Effector CD8-positive, alpha-beta T cell (primary cell): ENCODE results near the gene LTBP1.

Experiments used
- DNase-seq: peaks from one replicate; lab custom pipeline; 2025; lab: John Stamatoyannopoulos, UW

Gene LTBP1

DNA sequence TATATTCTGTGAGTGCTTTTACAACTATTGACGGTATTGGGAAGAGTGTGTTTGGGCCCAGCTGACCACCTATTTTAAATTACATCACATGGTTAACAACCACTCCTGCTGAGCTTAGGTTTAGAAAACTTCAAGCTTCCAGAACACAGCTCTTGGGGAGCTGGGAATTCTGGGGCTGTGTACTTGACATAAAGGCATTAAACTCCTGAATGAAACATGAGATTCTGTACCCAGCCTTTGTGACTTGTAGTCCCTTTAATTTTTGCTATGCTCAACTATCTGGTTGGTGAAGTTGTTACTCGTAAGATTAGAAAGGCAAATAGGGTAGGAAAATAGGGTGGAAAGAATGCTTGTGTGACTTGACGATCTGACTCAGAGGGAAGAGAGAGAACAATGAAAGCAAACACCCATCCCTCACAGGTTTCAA lies 66.9 kb downstream of the LTBP1 start:
- DNase-seq, result no peak

DNA sequence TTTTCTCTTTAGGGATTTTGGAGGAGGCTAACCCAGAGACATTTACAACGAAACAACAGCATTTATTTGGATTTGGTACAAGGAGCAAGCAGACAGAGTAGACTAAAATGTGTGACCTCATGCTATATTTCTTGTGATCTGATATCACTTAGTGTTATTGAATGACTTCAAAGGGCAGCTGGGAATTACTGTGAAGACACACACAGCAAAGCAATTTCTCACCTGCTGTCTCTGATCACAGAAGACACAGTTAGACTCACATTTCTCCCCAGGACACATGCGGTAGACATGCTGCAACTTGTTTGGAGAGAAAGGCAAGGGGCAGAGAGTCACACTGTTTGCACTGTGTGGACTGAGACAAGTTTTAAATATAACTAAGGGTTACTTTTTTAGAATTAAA lies 67.5 kb downstream of the LTBP1 start:
- DNase-seq, result no peak

DNA sequence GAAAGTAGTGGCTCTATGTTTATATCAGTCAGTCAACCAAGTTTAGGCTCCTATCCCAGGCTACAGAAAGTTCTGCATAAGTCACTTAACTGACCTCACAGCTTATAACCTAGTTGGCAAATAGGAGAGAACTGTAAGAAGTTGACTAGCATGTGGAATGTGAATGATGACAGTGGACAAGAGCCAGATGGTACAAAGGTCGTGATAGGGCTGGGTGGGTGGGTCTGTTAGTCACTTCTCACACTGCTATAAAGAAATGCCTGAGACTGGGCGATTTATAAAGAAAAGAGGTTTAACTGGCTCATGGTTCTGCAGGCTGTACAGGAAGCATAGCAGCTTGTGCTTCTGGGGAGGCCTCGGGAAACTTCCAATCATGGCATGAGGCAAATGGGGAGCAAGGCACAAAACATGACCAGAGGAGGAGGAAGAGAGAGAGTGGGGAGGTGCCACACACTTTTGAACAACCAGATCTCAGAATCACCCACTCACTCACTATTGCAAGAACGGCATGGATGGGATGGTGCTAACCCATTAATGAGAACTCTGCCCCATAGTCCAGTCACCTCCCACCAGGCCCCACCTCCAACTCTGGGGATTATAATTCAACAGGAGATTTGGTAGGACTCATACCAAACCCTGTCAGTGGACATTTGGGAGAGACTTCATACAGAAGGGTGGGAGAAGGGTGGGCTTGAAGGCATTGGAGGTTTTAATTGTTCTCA lies 68.8 kb downstream of the LTBP1 start:
- no peak for DNase-seq

DNA sequence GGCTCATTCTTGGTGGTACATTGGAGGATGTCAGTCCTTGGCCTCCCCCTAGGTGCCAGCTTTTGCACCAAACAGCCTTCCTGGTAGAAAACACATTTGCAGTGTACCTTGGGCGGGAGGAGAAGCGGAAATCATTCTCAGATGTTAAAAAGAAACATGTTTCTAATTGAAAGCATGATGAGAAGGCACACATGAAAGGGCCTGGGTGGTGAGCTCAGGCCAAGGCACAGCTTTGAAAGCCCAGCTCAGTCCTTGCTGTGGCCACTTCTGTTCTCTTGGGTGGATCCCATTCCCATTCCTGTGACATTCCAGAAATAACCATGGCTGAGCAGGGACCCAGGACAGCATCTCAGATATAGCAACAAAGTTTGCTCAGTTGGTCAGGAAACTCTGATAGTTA lies 71.5 kb downstream of the LTBP1 start:
- no peak for DNase-seq

DNA sequence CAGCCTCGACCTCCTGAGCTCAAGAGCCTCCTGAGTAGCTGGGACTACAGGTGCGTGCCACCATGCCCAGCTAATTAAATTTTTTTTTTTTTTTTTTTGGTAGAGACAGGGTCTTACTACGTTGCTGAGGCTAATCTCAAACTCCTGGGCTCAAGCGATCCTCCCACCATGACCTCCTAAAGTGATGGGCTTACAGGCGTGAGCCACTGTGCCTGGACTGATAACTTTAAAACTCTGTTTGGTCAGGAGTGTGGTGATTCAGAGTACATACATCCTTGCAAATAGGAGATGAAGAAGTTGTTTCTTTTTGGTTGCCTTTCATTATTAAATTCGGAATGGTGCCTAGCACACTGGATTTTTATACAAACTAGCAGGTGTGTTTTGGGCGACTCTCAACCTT lies 73.0 kb downstream of the LTBP1 start:
- no peak for DNase-seq

DNA sequence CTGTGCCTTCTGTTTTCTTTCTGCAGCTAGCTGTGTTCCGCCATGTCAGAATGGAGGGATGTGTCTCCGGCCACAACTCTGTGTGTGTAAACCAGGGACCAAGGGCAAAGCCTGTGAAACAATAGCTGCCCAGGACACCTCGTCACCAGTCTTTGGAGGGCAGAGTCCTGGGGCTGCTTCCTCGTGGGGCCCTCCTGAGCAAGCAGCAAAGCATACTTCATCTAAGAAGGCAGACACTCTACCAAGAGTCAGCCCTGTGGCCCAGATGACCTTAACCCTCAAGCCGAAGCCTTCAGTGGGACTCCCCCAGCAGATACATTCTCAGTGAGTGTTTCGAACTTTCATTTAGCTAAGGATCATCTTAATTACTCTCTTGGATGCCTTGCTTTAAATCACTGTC lies 74.1 kb downstream of the LTBP1 start:
- DNase-seq, result no peak

DNA sequence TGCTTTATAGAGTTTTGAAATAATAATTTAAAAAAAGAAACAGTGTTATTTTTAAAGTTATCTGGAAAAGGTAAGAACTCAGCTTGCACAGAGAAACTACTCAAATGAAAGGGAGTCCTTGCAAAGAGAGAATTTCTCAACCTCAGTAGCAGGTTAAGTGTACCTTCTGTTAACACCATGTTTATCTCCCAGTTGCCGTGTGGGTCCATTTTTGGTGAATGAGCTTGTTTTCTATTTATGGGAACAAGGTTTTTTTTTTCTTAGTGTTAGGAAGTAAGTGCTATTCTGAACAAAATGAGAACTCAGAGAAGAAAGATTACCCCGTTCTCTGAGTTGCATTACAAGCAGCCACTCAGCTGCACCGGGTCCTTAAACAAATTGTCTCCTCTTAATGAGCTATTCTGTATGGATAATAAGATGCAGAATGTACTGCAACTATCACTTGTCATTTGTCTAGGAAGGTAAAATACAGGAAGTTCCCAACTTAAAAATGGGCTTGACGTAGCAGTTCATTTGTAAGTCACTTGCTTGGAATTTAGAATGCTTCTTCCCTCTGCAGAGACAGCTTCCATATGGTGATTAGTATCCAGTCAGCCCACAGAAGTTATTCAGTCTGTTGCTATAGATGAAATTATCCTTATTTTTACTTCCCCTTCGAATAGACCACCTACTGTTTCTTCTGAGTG lies 74.9 kb downstream of the LTBP1 start:
- DNase-seq, result no peak

DNA sequence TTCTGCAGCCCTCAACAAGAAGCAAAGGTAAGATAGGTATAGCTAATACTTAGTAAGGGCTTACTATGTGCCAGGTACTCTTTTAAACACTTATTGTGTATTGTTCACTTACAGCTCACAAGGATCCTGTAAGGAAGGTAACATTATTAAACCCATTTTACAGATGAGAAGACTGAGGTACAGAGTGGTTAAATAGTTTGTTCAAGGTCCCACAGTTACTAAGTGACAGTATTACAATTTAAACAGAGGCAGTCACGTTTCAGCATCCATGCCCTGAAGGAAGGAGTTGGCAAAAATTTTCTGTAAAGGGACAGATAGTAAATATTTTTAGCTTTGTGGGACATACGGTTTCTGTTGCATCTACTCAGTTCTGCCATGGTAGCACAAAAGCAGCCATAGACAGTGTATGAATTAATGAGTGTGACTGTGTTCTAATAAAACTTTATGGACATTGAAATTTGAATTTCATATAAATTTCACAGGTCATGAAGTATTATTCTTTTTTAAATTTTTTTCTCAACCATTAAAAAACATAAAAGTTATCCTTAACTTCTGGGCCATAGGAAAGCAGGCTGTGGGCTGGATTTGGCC lies 75.7 kb downstream of the LTBP1 start:
- DNase-seq, result no peak

DNA sequence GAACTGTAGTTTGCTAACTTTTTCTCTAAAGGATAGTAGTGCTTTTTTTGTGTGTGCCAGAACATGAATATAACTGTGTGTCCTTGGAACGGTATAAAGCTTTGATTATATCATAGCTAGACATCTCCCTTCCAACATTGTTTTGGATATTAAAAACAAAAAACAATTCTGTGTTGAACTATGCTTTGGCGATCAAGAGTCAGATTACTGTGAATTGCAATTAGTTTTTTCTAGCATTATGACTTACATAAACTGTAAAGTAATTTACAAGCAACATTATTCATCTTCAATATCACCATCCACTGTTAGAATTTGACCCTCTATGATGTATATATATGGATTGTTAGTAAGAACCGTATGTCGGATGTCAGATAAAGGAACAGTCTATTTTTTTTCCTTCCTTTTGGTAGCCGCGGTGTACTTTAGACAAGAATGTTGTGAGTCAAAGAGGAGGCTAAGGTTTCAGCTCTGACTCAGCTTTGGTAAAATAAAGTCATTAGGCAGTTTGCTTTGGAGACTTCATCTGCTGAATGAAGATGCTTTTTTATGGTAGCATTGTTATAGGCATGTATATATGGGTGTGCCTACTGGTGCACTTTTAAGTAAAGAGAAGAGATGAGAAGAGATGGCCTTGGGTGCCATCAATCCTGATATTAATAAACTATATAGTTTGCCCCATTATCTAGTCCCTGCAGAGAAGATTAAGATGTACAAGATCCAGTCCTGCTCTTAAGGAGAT lies 76.4 kb downstream of the LTBP1 start:
- DNase-seq, result no peak

DNA sequence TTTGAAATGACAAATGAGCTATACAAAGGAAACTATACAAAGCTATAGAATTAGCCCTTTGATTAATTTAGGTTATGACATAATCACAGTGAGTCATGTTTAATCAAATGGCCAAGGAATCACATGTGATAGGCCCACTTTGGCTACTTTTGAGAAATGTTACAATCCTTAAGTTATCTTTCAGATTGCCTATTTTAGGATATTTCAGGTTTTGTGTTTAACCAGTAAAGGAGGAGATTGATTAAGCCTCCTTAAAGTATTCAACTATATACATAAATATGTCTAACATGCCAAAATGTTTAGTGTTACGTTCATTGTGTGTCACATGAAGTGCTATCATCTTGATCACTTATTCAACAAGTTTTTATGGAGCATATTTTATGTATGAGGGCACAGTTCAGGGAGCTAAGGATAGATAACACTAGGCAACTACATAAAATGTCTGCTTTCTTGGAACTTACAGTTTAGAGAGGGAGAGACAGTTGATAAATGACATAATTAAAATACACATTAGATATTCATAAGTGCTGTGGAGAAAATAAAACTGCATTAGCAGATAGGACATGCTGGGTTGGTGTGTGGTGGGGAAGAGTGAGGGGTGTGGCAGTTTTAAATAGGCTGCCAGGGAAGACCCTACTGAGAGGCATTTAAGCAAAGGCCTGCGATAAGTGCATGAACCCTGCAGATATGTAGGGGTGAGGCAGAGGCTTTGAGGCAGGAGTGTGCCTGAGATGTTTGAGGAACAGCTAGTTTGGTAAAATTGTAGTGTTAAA lies 77.2 kb downstream of the LTBP1 start:
- no peak for DNase-seq

DNA sequence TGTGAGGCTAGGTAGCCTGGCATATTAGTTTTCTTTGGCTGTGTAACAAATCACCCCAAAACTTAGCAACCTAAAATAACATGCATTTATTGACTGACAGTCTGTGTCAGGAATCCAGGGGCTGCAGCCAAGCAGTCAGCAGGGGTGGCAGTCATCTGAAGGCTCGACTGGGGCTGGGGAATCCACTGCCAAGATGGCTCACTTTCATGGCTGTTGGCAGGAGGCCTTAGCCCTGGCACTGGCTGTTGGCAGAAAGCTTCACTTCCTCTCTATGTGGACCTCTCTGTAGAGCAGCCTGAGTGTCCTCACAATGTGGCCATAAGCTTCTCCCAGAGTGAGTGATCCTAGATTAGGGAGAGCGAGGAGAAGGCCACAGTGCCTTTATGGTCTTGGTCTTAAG lies 78.0 kb downstream of the LTBP1 start:
- DNase-seq, result no peak

DNA sequence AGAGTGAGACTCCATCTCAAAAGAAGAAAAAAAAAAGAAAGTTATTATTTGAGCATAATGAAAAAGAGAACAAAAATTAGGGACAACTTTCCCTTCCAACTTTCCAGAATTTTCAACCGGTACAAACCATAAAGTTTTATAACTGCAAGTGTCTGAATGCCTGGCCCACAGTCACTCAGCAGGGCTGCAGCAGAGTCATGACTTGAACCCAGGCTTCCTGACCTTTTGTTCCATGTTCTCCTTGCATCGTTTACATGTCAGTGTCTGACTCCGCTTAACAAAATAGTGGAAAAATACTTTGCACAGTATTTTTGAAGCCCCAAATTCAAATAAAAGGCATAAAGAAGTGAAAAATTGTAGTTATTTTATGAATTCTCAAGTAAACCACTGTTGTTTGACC lies 82.7 kb downstream of the LTBP1 start:
- no peak for DNase-seq

DNA sequence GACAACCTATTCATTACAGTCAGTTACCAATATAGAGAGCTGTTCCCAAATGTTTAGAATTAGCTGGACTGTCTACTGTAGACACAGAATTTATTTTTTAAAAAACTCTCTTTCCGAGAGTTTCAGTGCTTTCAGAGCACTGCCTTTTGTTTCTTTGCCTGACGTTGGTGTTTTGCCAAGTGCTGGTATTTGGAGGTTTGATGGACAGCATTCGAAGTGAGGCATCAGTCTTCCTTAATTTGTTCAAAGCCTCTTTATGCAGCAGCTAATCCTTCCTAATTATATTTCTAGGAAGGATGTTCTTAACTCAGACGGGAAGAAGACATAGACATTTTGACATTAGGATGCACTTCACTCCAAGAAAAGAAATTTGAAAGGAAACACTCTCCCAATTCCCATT lies 83.2 kb downstream of the LTBP1 start:
- DNase-seq, result no peak

DNA sequence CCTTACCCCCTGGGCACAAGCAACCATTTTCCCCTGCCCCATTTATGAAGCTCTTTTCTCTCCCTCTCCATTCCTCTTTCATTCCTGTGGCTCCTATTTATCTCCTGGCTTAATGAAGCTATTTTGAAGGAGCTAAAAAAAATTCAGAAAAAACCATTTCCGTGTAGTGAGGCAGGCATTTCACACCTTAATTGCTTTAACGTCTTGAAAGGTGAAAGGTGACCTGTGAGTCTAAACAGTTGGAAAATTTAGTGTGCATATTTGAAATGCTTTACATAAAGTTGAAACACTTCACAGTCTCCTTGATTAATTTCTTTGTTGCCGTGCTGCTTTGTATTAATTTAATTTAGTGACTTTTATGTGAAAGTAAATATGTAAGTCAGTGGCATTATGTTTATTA lies 83.6 kb downstream of the LTBP1 start:
- DNase-seq, result no peak

DNA sequence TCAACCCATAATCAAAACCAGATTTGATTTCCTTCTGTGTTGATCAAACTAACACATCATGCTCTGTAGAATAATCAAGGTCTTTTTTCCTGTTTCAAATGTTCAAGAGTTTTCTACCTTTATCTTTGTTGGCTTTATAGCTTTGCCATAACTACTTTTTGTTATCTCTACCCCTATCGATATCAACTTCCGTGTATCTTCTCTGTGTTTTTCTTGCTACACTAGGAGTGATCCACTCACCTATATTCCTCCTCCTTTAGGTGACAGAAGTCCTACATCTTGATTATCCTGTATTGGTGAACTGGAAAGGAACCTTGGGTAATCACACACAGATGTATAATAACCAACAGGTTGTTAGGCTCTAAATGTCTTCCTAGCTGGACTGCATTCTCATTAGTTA lies 85.5 kb downstream of the LTBP1 start:
- no peak for DNase-seq

DNA sequence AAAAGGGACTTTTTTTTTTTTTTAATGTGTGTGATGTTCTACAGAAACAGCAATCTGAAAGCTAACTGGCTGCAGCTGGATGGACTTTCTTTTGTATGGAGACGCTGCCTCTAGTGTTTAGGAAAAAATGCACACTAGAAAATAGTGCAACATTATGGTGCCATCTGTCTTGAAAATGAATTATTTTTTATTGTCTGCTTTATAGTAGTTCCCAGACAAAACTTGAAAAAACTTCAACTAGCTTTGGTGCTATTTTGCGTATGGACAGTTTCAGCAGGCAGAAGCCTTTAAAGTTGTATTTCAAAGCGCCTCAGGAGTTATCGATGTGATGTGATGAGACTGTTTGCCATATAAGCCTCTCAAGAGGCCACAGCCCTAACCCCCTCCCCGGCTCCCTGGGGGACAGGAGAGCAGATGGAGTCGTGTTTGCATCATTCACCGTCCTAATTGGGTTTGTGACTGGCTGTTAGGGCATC lies 86.9 kb downstream of the LTBP1 start:
- no peak for DNase-seq

DNA sequence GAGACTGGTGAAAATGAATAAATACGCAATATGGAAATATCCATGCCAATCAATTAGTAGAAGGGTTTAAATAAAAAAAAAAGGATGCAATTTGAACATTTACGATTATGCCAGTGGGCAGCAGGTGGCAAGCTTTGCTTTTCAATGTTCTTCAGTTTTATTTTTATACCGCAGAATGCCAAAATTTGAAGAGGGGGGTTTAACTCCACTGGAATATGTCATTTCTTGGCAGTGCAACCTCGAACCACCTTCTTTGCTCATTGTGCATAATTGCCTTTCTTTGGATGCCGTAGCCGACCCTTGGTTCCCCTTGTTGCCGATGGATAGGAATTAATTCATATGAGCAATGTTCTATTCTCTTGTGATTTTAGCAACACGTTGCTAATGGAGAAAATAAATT lies 88.0 kb downstream of the LTBP1 start:
- no peak for DNase-seq

DNA sequence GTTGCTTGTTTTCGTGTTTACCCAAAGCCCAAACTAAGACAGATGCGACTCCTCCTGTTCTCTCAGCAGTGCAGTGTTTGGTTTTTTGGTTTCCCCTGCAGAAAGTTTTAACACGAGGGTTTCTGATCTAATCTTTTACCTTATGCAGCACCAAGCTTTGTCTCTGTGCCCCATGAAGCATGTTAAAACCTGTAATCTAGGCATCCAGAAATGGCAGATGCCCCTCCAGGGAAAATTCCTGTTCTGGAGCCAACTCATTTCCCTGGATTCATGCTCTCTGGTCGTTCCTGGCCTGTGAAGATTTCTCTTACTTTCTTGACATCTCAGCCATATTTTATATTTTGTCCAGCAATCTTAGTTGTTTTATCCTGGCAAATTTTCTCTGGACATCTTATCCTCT lies 91.5 kb downstream of the LTBP1 start:
- no peak for DNase-seq

DNA sequence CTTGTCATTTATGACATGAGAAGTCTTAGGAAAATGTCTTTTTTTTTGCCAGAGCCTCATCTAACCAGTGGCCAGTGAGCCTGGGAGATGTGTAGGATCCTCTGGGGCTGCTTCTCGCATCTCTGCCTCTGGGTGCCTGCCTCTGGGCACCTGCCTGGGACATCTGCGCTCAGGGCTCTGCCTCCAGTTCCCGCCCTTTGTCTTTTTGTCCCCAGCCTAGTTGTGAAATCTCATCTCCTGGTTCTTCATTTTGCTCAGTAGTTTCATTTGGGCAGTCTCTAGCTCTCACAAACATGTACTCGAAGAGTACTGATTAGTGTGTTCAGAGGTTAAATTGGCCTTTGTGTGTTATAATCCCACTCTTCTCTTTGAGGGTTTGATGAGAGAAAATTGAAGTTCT lies 92.0 kb downstream of the LTBP1 start:
- no peak for DNase-seq

DNA sequence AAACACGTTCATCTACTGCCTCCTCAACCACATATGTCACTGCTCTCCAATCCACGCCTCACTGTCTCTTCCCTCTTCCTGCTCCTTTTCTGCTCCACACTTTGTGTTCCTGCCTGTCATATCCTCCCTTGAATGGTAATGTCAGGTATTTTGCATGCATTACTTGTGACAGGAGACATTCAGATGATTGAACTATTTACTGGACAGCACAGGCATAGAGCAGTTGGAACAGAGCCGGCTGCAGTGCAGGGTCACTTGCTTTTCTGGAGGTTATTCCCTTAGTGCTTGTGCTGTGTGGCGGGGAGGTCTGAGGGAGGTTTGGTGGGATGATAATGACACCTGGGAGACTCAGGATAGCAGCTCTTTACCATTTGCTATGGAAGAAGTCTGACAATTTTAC lies 93.8 kb downstream of the LTBP1 start:
- no peak for DNase-seq

DNA sequence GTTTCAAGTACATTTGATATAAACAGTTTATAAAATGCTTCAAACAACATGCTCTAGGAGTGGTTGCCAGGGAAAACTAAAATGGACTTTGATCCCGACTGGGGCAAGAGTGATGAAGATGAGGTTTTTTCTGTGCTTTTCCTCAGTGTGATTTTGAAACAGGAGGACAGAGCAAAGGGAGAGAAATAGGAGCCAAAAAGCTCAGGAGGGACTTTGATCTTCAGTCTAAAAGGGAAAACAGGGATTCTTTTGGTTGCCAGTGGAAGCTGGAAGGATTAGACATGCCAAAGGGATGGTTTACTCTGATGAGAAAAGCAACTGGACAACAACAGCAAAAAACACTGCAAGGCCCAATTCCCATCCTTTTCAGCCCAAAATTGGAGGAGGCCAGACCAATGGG lies 95.5 kb downstream of the LTBP1 start:
- no peak for DNase-seq

DNA sequence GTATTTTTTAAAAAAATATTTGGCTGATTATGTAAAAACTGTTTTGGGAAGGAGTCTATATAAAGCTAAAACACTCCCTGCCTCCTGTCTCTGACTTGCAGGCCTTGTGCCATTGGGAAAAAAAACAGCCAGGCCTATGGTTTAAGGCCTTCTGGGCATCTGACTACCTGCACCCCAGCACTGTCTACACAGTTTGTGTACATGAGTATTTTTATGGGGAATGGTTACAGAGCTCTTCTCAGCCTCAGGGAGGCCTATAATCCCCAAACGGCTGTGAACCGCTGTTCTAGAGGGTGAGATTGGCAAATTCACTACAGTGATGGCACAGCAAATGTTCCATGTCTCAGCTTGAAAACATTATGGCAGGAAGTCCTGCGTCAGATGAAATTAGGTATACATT lies 96.1 kb downstream of the LTBP1 start:
- DNase-seq, result no peak
